ENCODE measurements around the gene CRYBG2. TPM values are rescaled to one million over a fixed set of nuclear protein-coding genes. Genes with fewer than 3 reads are reported as not detected.
"Not testable (repeated sequence)": the region's sequence is repeated elsewhere in the genome, so short reads cannot be mapped to it uniquely, and the experiment has no call there.

The CRYBG2 gene
- total RNA-seq, 1 experiment from 2014 or later = 6.4 TPM

DNA sequence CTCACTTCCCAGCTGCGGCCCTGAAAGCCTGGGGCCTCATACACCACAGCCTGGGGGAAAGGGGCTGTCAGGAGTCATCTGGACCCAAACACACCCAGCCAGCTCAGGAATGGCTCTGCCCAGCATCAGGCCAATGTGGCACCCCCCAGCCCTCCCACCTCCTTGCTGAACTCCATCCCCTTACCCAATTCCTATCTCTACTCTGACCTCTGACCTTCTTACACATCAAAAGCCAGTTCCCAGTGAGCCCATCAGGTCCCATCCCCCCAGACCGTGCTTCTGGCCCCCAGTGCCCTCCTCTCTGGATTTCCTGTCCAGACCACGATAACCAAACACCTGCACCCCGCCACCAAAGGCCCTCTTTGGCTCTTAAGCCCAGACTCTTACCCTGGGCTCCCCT, 16.3 kb downstream of the CRYBG2 start:
- Mint-ChIP-seq H3K9me3 (ENCODE audit: low read depth, unreplicated experiment) (no peaks in the 10 kb centered on the region), H3K4me1 (ENCODE audit: low read depth, unreplicated experiment) (no peaks in the 10 kb centered on the region), H3K36me3 (ENCODE audit: insufficient read depth, unreplicated experiment) (peaks cover 6% of the 10 kb centered on the region), H3K27me3 (ENCODE audit: unreplicated experiment) (no peaks in the 10 kb centered on the region), H3K27ac (ENCODE audit: unreplicated experiment) (no peak overlapping the region), H3K4me3 (ENCODE audit: low read depth, unreplicated experiment) (no peak overlapping the region)
- intact Hi-C loops (cut with micrococcal nuclease; ENCODE audit: unreplicated experiment) = no loop called here
- no TSS peak for BruUV-seq (replicated peaks)
- CTCF ChIA-PET = no interaction called here
- DNase-seq = no peak
- TF ChIP-seq, protein P1, sequence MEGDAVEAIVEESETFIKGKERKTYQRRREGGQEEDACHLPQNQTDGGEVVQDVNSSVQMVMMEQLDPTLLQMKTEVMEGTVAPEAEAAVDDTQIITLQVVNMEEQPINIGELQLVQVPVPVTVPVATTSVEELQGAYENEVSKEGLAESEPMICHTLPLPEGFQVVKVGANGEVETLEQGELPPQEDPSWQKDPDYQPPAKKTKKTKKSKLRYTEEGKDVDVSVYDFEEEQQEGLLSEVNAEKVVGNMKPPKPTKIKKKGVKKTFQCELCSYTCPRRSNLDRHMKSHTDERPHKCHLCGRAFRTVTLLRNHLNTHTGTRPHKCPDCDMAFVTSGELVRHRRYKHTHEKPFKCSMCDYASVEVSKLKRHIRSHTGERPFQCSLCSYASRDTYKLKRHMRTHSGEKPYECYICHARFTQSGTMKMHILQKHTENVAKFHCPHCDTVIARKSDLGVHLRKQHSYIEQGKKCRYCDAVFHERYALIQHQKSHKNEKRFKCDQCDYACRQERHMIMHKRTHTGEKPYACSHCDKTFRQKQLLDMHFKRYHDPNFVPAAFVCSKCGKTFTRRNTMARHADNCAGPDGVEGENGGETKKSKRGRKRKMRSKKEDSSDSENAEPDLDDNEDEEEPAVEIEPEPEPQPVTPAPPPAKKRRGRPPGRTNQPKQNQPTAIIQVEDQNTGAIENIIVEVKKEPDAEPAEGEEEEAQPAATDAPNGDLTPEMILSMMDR (IDR thresholded peaks at IDR 0.05; ENCODE audit: unreplicated experiment) = no peak

DNA sequence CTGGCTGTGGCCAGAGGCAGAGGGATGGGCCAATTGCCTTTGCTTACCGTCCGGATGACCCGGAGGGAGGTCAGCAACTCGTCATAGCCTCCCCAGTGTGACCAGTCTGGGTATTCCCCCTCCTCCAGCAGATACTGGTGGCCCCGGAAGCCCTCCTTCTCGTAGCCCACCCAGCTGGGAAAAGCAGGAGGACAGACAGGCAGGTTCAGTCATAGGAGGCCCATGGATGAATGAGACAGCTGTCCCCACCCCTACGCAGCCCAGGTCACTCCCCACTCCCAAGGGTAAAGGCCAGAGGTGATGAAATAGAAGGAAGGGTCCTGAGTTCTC, 16.8 kb downstream of the CRYBG2 start:
- no peaks in the 10 kb centered on the region for H3K4me1 Mint-ChIP-seq (ENCODE audit: low read depth, unreplicated experiment)
- intact Hi-C loops (cut with micrococcal nuclease; ENCODE audit: unreplicated experiment) = no loop called here
- no peak overlapping the region for H3K27ac Mint-ChIP-seq (ENCODE audit: unreplicated experiment)
- H3K27me3 Mint-ChIP-seq (ENCODE audit: unreplicated experiment) = no peaks in the 10 kb centered on the region
- H3K9me3 Mint-ChIP-seq (ENCODE audit: low read depth, unreplicated experiment) = no peaks in the 10 kb centered on the region
- CTCF ChIA-PET = no interaction called here
- H3K36me3 Mint-ChIP-seq (ENCODE audit: insufficient read depth, unreplicated experiment) = peaks cover 6% of the 10 kb centered on the region
- no peak for DNase-seq
- no peak overlapping the region for H3K4me3 Mint-ChIP-seq (ENCODE audit: low read depth, unreplicated experiment)
- TF ChIP-seq, protein P1 (IDR thresholded peaks at IDR 0.05; ENCODE audit: unreplicated experiment) = no peak
- BruUV-seq (replicated peaks) = no TSS peak

DNA sequence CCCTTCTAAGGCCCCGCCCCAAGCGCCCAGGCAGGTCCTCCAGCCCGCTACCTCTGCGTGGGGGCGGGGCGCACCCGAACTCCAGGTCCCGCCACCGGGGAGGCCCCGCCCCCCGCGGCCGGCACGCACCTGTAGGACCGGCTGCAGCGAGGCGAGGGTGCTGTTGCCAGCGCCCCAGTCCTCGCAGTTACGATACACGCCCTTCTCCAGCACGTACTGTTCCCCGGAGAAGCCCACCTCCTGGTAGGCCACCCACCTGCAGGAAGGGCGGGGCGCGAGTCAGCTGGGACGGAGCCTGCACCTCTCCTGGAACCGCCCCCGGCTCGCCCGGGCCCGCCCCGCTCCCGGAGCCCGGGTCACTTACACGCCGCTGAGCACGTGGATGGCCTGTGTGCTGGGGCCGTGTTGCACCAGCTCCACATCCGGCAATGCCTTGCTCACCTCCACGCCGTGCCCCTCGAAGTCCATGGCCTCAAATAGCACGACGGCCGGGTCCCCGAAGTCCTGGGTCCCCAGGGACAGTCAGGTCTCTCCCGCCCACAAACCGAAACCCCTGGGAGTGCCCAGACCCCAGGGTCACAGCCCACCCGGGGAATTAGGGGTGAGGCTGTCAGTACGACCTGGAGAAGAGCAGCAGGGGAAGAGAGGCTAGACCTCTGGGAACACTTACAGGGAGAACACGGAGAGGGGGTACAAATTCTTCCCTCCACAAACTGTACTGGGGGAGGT, 17.3 kb downstream of the CRYBG2 start:
- Mint-ChIP-seq H3K27me3 (ENCODE audit: unreplicated experiment) (no peaks in the 10 kb centered on the region), H3K27ac (ENCODE audit: unreplicated experiment) (no peak overlapping the region), H3K4me1 (ENCODE audit: low read depth, unreplicated experiment) (no peaks in the 10 kb centered on the region), H3K9me3 (ENCODE audit: low read depth, unreplicated experiment) (no peaks in the 10 kb centered on the region), H3K36me3 (ENCODE audit: insufficient read depth, unreplicated experiment) (peaks cover 6% of the 10 kb centered on the region), H3K4me3 (ENCODE audit: low read depth, unreplicated experiment) (no peak overlapping the region)
- no peak for DNase-seq
- BruUV-seq (replicated peaks) = no TSS peak
- CTCF ChIA-PET = no interaction called here
- TF ChIP-seq, protein P1 (IDR thresholded peaks at IDR 0.05; ENCODE audit: unreplicated experiment) = no peak
- intact Hi-C loops (cut with micrococcal nuclease; ENCODE audit: unreplicated experiment) = no loop called here

DNA sequence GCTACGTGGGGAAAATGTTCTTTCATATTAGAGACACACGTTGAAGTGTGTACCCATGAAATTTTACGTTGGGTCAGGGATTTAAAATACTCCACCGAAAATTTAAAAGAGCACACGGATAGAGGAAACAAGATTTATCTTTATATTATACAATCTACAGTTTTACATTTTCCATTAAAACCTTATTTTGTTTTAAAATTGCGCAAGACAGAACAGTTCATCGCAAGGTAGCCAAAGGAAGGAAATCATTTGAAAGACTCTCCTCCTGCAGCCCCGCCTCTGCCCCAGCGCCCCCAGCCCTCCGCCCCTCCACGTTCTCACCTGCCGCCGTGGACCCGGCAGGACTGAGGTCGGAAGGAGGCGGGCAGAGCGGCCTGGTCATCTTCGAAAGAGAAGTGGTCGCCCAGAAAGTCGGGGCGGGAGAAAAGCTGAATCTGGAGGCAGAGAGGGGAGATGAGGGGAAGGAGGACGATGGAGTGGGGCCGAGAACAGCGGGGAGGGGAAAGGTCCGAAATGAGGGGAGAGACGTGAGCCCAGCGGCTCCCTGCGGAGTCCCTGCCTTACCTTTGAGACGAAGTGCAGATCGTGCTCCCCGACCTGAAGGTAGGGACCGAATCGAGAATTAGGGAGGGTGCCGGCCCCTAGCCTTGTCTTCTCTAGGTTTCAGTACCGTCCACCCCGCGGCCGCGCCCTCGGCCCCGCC, 18.0 kb downstream of the CRYBG2 start:
- no TSS peak for BruUV-seq (replicated peaks)
- TF ChIP-seq, protein P1 (IDR thresholded peaks at IDR 0.05; ENCODE audit: unreplicated experiment) = no peak
- Mint-ChIP-seq H3K27me3 (ENCODE audit: unreplicated experiment) (no peaks in the 10 kb centered on the region), H3K27ac (ENCODE audit: unreplicated experiment) (no peak overlapping the region), H3K4me3 (ENCODE audit: low read depth, unreplicated experiment) (no peak overlapping the region), H3K36me3 (ENCODE audit: insufficient read depth, unreplicated experiment) (peaks cover 6% of the 10 kb centered on the region), H3K4me1 (ENCODE audit: low read depth, unreplicated experiment) (no peaks in the 10 kb centered on the region), H3K9me3 (ENCODE audit: low read depth, unreplicated experiment) (no peaks in the 10 kb centered on the region)
- CTCF ChIA-PET = no interaction called here
- intact Hi-C loops (cut with micrococcal nuclease; ENCODE audit: unreplicated experiment) = no loop called here
- DNase-seq = no peak

DNA sequence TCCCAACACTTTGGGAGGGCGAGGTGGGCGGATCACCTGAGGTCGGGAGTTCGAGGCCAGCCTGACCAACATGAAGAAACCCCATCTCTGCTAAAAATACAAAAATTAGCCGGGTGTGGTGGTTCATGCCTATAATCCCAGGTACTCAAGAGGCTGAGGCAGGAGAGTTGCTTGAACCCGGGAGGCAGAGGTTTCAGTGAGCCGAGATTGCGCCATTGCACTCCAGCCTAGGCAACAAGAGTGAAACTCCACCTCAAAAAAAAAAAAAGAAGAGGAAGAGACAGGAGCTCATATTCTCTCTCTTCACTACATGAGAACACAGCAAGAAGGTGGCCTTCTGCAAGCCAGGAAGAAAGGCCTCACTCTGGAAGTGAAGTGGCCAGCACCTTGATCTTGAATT, 20.6 kb downstream of the CRYBG2 start:
- H3K4me1 Mint-ChIP-seq (ENCODE audit: low read depth, unreplicated experiment); H3K4me3 Mint-ChIP-seq (ENCODE audit: low read depth, unreplicated experiment); H3K9me3 Mint-ChIP-seq (ENCODE audit: low read depth, unreplicated experiment); DNase-seq; H3K36me3 Mint-ChIP-seq (ENCODE audit: insufficient read depth, unreplicated experiment); H3K27ac Mint-ChIP-seq (ENCODE audit: unreplicated experiment); H3K27me3 Mint-ChIP-seq (ENCODE audit: unreplicated experiment); intact Hi-C loops (cut with micrococcal nuclease; ENCODE audit: unreplicated experiment); BruUV-seq (replicated peaks): not testable (repeated sequence)
- CTCF ChIA-PET = interaction anchor here (0.8 kb wide), 1 partner anchor 26 kb away, joined by 3 read pairs; no protein-coding TSS in a partner anchor

Data from Calu3 (cell line).